Measurements from ENCODE around the gene ACTN3. TPM values are rescaled to one million over a fixed set of nuclear protein-coding genes. Genes with fewer than 3 reads are reported as not detected.

Gene ACTN3
- polyA plus RNA-seq, 3 donors: not detected

DNA sequence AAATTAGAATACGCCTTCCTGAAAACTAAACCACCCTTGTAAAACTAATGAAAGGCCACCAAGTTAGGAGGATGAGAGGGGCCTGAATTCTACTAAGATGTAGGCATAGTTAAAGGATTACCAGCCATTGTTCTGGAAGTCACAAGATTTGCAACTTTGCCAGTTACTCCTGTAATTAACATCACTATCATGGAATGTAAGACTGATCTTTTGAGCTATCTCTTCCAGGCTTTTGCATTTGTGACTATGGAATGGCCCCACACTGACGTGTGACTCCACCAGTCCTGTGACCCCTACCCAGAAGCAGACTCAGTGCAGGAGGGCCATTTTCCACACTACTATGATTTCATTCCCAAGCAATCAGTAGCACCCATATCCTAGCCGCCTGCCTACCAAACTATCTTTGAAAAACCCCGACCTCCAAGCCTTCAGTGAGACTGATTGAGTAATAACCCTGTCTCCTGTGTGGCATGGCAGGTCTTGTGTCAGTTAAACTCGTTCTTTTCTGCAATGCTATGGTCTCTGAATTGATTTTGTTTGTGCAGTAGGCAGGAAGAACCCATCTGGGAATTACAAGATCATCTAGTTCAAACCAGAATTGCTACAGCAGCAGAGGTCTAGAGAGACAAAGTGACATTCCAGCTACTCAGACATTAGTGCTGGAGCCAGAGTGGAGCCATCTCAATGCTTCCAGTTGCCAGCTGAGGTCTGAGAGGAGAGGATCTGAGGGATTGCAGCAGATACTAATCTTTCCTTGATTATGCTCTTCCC is 23.6 kb downstream of the ACTN3 start:
- Histone ChIP-seq H3K4me3 (replicated peaks in 1 of 3; ENCODE audit: low read depth in 2 of 3, low read length in 3 of 3) (no peak overlapping the region), H2AFZ (ENCODE audit: insufficient read depth, low read depth, low read length, poor library complexity, severe bottlenecking) (no peak overlapping the region), H3K9me3 (replicated peaks in 1 of 2; ENCODE audit: control insufficient read depth in 1 of 2, insufficient read depth in 1 of 2, low read length in 2 of 2) (no peaks in the 10 kb centered on the region), H3K9ac (ENCODE audit: insufficient read depth, low read length, poor library complexity, severe bottlenecking) (no peak overlapping the region), H3K4me1 (ENCODE audit: control insufficient read depth in 1 of 2, insufficient read depth in 2 of 2, low read length in 2 of 2) (peaks cover 4 to 12% of the 10 kb centered on the region in 2 donors), H3K36me3 (replicated peaks in 1 of 2; ENCODE audit: control insufficient read depth in 1 of 2, insufficient read depth in 2 of 2, low read length in 2 of 2) (no peaks in the 10 kb centered on the region), H3K4me2 (replicated peaks; ENCODE audit: extremely low read depth, low read length, poor library complexity, severe bottlenecking) (no peak overlapping the region), H3K27me3 (ENCODE audit: control insufficient read depth in 2 of 2, insufficient read depth in 2 of 2, low read length in 2 of 2) (peaks cover 0 to 17% of the 10 kb centered on the region in 2 donors), H3K79me2 (ENCODE audit: insufficient read depth, low read length) (no peaks in the 10 kb centered on the region), H4K20me1 (ENCODE audit: insufficient read depth, low read length) (no peaks in the 10 kb centered on the region), H3K27ac (ENCODE audit: low read depth in 1 of 2, low read length in 2 of 2) (no peak overlapping the region)
- H3K27me3 Mint-ChIP-seq (ENCODE audit: low read depth in 3 of 3): peaks cover 27 to 37% (median 29%) of the 10 kb centered on the region in 3 donors
- TF ChIP-seq, protein P1, sequence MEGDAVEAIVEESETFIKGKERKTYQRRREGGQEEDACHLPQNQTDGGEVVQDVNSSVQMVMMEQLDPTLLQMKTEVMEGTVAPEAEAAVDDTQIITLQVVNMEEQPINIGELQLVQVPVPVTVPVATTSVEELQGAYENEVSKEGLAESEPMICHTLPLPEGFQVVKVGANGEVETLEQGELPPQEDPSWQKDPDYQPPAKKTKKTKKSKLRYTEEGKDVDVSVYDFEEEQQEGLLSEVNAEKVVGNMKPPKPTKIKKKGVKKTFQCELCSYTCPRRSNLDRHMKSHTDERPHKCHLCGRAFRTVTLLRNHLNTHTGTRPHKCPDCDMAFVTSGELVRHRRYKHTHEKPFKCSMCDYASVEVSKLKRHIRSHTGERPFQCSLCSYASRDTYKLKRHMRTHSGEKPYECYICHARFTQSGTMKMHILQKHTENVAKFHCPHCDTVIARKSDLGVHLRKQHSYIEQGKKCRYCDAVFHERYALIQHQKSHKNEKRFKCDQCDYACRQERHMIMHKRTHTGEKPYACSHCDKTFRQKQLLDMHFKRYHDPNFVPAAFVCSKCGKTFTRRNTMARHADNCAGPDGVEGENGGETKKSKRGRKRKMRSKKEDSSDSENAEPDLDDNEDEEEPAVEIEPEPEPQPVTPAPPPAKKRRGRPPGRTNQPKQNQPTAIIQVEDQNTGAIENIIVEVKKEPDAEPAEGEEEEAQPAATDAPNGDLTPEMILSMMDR (IDR thresholded peaks at IDR 0.05): no peak
- peak overlapping the region in 1 of 7 donors; percentile 11 for H3K27ac Mint-ChIP-seq
- H3K4me1 Mint-ChIP-seq: peaks cover 7% of the 10 kb centered on the region
- WGBS (ENCODE audit: insufficient coverage): 69% methylated on average over 2 of the region's 5 CpGs
- peaks cover 0 to 6% (median 1%) of the 10 kb centered on the region in 7 donors for H3K9me3 Mint-ChIP-seq
- H3K4me3 Mint-ChIP-seq: no peak overlapping the region
- no peaks in the 10 kb centered on the region for H3K36me3 Mint-ChIP-seq
- intact Hi-C loops (cut with micrococcal nuclease): no loop called here
- no peak for DNase-seq

DNA sequence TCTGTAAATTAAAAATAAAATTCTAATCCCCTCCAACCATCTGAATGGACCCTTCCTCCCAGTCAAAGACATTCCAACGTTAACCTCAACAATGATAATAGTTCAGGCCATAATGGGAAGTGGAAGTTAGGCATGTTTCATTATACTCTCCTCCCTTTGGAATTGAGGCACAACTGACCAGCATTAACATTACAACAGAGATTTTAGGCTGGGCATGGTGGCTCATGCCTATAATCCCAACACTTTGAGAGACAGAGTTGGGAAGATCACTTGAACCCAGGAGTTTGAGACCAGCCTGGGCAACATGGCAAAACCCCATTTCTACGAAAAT is 24.1 kb downstream of the ACTN3 start:
- no peak overlapping the region for H3K4me3 Mint-ChIP-seq
- H3K79me2 ChIP-seq (ENCODE audit: insufficient read depth, low read length): no peaks in the 10 kb centered on the region
- peaks cover 0 to 17% of the 10 kb centered on the region in 2 donors for H3K27me3 ChIP-seq (ENCODE audit: control insufficient read depth in 2 of 2, insufficient read depth in 2 of 2, low read length in 2 of 2)
- no peaks in the 10 kb centered on the region for H4K20me1 ChIP-seq (ENCODE audit: insufficient read depth, low read length)
- peaks cover 7% of the 10 kb centered on the region for H3K4me1 Mint-ChIP-seq
- H3K4me3 ChIP-seq (replicated peaks in 1 of 3; ENCODE audit: low read depth in 2 of 3, low read length in 3 of 3): no peak overlapping the region
- peaks cover 29 to 40% (median 29%) of the 10 kb centered on the region in 3 donors for H3K27me3 Mint-ChIP-seq (ENCODE audit: low read depth in 3 of 3)
- no peak for DNase-seq
- H3K9me3 Mint-ChIP-seq: peaks cover 0 to 6% (median 1%) of the 10 kb centered on the region in 7 donors
- H2AFZ ChIP-seq (ENCODE audit: insufficient read depth, low read depth, low read length, poor library complexity, severe bottlenecking): no peak overlapping the region
- no peaks in the 10 kb centered on the region for H3K36me3 ChIP-seq (replicated peaks in 1 of 2; ENCODE audit: control insufficient read depth in 1 of 2, insufficient read depth in 2 of 2, low read length in 2 of 2)
- no peaks in the 10 kb centered on the region for H3K9me3 ChIP-seq (replicated peaks in 1 of 2; ENCODE audit: control insufficient read depth in 1 of 2, insufficient read depth in 1 of 2, low read length in 2 of 2)
- TF ChIP-seq, protein P1 (IDR thresholded peaks at IDR 0.05): no peak
- H3K4me1 ChIP-seq (ENCODE audit: control insufficient read depth in 1 of 2, insufficient read depth in 2 of 2, low read length in 2 of 2): peaks cover 4 to 12% of the 10 kb centered on the region in 2 donors
- intact Hi-C loops (cut with micrococcal nuclease): no loop called here
- no peaks in the 10 kb centered on the region for H3K36me3 Mint-ChIP-seq
- no peak overlapping the region for H3K27ac Mint-ChIP-seq
- H3K27ac ChIP-seq (ENCODE audit: low read depth in 1 of 2, low read length in 2 of 2): no peak overlapping the region
- WGBS (ENCODE audit: insufficient coverage): 100% methylated on average over 1 of the region's 2 CpGs
- H3K4me2 ChIP-seq (replicated peaks; ENCODE audit: extremely low read depth, low read length, poor library complexity, severe bottlenecking): no peak overlapping the region
- H3K9ac ChIP-seq (ENCODE audit: insufficient read depth, low read length, poor library complexity, severe bottlenecking): no peak overlapping the region
